GM23248 (cell line): ENCODE data around the gene GSG1L.

Experiments used
- EZH2 ChIP-seq: fragments of 200-600 bp; sonication (generic); IDR thresholded peaks from 2 replicates; pipeline ENCODE4 v1.6.1; 2018; ENCODE audit warnings: antibody characterized with exemption, mild to moderate bottlenecking; ENCODE audit not compliant: insufficient read depth, poor library complexity, severe bottlenecking
- EZH2phosphoT487 ChIP-seq: fragments of 200-600 bp; sonication (generic); IDR thresholded peaks from 2 replicates; pipeline ENCODE4 v1.6.1; 2018; ENCODE audit warnings: antibody characterized with exemption, moderate library complexity, mild to moderate bottlenecking, low read depth; ENCODE audit not compliant: insufficient read depth

DNA sequence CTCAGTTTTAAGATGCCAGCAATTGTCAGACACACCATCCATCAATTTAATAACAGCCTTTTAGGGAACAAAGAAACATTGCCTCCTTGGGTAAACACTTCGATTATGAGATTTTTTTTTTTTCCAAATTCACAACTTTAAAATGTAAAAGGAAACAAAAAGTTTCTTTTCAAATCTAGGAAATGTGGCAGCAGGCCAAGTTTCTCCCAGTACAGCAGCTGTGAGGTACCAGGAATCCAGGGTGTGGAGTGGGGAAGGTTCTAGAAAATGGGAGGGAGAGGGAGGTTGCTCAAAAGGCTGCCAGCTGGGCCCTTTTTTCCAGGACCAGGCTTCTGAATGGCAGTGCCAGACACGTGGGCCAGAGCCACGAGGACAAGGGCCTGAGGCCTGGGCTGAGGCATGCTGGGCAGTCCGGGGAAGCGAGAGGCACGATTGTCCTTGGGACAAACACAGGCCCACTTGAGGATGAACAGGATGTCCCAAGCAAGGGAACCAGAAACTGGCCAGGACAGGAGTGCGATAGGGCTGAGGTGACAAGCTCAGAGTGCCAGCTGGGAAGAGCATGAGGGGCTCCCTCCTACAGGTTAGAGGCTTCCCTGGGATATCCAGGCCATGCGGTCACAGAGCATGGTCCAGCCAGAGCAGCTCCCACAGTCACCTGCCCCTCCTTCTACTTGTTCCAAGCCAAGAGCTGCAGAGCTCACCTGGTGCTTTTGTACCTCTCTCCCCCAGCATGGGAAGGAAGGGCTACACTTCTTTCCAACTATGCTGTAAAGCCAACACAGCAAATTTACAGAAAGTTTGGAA is 298.4 kb downstream of the GSG1L start:
- no peak for TF ChIP-seq EZH2
- no peak for TF ChIP-seq EZH2phosphoT487
